ENCODE results near the gene TSPEAR.

DNA sequence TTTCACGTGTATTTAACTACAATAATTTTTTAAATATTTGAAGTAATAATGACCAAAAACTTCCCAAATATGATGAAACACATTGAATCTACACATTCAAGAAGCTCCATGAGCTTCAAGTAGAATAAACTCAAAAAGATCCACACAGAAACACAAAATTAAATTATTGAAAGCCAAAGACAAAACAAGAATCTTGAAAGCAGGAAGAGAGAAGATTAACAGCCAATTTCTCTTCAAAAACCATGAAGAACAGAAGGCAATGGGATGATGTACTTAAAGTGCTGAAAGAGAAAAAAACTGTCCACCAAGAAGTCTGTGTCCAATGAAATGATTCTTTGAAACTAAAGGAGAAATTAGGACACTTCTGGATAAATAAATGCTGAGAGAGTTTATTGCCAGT, 79.3 kb downstream of the TSPEAR start:
- TF ChIP-seq, protein P1, sequence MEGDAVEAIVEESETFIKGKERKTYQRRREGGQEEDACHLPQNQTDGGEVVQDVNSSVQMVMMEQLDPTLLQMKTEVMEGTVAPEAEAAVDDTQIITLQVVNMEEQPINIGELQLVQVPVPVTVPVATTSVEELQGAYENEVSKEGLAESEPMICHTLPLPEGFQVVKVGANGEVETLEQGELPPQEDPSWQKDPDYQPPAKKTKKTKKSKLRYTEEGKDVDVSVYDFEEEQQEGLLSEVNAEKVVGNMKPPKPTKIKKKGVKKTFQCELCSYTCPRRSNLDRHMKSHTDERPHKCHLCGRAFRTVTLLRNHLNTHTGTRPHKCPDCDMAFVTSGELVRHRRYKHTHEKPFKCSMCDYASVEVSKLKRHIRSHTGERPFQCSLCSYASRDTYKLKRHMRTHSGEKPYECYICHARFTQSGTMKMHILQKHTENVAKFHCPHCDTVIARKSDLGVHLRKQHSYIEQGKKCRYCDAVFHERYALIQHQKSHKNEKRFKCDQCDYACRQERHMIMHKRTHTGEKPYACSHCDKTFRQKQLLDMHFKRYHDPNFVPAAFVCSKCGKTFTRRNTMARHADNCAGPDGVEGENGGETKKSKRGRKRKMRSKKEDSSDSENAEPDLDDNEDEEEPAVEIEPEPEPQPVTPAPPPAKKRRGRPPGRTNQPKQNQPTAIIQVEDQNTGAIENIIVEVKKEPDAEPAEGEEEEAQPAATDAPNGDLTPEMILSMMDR (IDR thresholded peaks at IDR 0.05) = no peak
- TF ChIP-seq, protein P2, sequence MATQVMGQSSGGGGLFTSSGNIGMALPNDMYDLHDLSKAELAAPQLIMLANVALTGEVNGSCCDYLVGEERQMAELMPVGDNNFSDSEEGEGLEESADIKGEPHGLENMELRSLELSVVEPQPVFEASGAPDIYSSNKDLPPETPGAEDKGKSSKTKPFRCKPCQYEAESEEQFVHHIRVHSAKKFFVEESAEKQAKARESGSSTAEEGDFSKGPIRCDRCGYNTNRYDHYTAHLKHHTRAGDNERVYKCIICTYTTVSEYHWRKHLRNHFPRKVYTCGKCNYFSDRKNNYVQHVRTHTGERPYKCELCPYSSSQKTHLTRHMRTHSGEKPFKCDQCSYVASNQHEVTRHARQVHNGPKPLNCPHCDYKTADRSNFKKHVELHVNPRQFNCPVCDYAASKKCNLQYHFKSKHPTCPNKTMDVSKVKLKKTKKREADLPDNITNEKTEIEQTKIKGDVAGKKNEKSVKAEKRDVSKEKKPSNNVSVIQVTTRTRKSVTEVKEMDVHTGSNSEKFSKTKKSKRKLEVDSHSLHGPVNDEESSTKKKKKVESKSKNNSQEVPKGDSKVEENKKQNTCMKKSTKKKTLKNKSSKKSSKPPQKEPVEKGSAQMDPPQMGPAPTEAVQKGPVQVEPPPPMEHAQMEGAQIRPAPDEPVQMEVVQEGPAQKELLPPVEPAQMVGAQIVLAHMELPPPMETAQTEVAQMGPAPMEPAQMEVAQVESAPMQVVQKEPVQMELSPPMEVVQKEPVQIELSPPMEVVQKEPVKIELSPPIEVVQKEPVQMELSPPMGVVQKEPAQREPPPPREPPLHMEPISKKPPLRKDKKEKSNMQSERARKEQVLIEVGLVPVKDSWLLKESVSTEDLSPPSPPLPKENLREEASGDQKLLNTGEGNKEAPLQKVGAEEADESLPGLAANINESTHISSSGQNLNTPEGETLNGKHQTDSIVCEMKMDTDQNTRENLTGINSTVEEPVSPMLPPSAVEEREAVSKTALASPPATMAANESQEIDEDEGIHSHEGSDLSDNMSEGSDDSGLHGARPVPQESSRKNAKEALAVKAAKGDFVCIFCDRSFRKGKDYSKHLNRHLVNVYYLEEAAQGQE (IDR thresholded peaks at IDR 0.05; ENCODE audit: insufficient read depth in 1 of 2, low read depth in 2 of 2, low read length in 1 of 2) = no peak
- TF ChIP-seq POLR2AphosphoS5 (IDR thresholded peaks at IDR 0.05; ENCODE audit: low read depth, low read length) = no peak
